Measurements from ENCODE around the gene SMOC2. TPM values are rescaled to one million over a fixed set of nuclear protein-coding genes. Genes with fewer than 3 reads are reported as not detected.

Gene SMOC2
- total and polyA plus RNA-seq, 2 of the 4 experiments (the other 2 are of a cell fraction): not detected

DNA sequence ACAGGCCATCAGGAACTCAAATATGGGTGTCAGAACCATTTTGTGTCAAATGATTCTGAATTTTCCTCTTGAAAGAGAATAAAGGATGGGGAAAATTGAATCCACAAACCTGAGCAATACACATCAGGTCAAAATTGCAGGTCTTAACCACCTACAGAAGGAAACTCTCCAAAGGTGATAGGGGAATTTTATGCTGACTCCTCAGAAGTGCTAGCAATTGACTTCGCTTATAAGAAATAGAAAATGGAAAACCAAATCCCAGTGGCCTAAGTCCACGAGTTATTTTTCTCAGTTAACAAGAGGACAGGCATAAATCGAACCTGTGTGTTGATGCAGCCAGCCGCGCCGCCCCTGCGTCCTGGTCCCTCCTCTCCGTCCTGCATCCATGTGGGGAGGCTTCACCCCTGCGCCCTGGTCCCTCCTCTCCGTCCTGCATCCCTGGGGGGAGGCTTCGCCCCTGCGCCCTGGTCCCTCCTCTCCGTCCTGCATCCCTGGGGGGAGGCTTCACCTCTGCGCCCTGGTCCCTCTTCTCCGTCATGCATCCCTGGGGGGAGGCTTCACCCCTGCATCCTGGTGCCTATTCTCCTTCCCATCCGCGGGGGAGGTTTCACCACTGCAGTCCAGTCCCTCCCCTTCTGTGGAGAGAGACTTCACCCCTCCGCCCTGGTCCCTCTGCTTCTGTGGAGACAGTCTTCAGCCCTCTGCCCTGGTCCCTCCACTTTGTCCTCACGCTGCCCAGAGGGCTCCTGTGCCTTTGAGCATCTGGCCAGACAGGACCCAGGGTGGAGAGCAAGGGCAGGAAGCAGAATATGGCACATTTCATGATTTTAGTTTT lies 230.3 kb downstream of the SMOC2 start:
- dilution Hi-C loops (cut with HindIII; ENCODE audit: low sequenced_read_pairs, unreplicated experiment): no loop called here
- H2AK9ac ChIP-seq (replicated peaks; ENCODE audit: low read depth, low read length, poor library complexity): no peak overlapping the region

More for the DNA sequence above, 230.3 kb downstream of the SMOC2 start:
- no peak overlapping the region for H3K56ac ChIP-seq (ENCODE audit: extremely low read depth, insufficient read depth, low read length)
- no peak overlapping the region for H3K4me3 ChIP-seq (ENCODE audit: insufficient read depth, low read depth, low read length)
- no peaks in the 10 kb centered on the region for H3K9me1 ChIP-seq (ENCODE audit: insufficient read depth, low read length)
- H3K9me3 ChIP-seq (ENCODE audit: control insufficient read depth, insufficient read depth, low read length): peaks cover 31% of the 10 kb centered on the region
- H3K4me1 ChIP-seq (ENCODE audit: control insufficient read depth, insufficient read depth, low read length): no peaks in the 10 kb centered on the region
- H2BK15ac ChIP-seq (ENCODE audit: low read depth, low read length): no peak overlapping the region
- in situ Hi-C loops (cut with MboI; ENCODE audit: low sequenced_read_pairs) (no loop called here), intact Hi-C loops (cut with micrococcal nuclease) (no loop called here)
- no peak overlapping the region for H2AK5ac ChIP-seq (ENCODE audit: low read depth, low read length)
- no peak overlapping the region for H2BK5ac ChIP-seq (ENCODE audit: low read depth, low read length, poor library complexity, severe bottlenecking)
- no peak overlapping the region for H3K9ac ChIP-seq (ENCODE audit: low read depth, low read length)
- no peak overlapping the region for H2BK20ac ChIP-seq (ENCODE audit: low read depth, low read length)
- no peaks in the 10 kb centered on the region for H3K79me1 ChIP-seq (ENCODE audit: low read depth in 1 of 2, low read length in 2 of 2)
- no peak overlapping the region for H2AFZ ChIP-seq (replicated peaks; ENCODE audit: low read length, poor library complexity)
- H3K14ac ChIP-seq (replicated peaks; ENCODE audit: low read depth, low read length): no peak overlapping the region
- WGBS, 2 experiments (ENCODE audit: extremely low coverage in 2 of 2, insufficient read length in 1 of 2): no CpG with 5 or more reads among the region's 19 CpGs
- H4K20me1 ChIP-seq (ENCODE audit: insufficient read depth, low read length): no peaks in the 10 kb centered on the region
- CTCF ChIA-PET: no interaction called here
- no peaks in the 10 kb centered on the region for H3K27me3 ChIP-seq (ENCODE audit: control insufficient read depth, insufficient read depth, low read length)
- H3K4me2 ChIP-seq (ENCODE audit: low read depth, low read length): no peak overlapping the region
- DNase-seq (no peak), ATAC-seq (ENCODE audit: low read depth) (no peak)
- no peak overlapping the region for H4K8ac ChIP-seq (ENCODE audit: low read depth in 2 of 2, low read length in 2 of 2)
- no peaks in the 10 kb centered on the region for H3K36me3 ChIP-seq (ENCODE audit: control insufficient read depth, insufficient read depth, low read length)
- no peak overlapping the region for H3K23ac ChIP-seq (ENCODE audit: low read depth, low read length)
- no peak overlapping the region for H3K27ac ChIP-seq (ENCODE audit: insufficient read depth, low read length)
- no peak overlapping the region for H4K5ac ChIP-seq (ENCODE audit: low read depth, low read length)
- H4K91ac ChIP-seq (ENCODE audit: insufficient read depth, low read depth, low read length): no peak overlapping the region
- POLR2A ChIA-PET (ENCODE audit: unreplicated experiment): no interaction called here
- no peak overlapping the region for H3K18ac ChIP-seq (ENCODE audit: low read depth, low read length)
- no peak overlapping the region for H2BK120ac ChIP-seq (ENCODE audit: low read depth, low read length)
- TF ChIP-seq MAZ (IDR thresholded peaks at IDR 0.05; ENCODE audit: borderline replicate concordance, low read depth, low read length) (no peak), POLR2A (IDR thresholded peaks at IDR 0.05; ENCODE audit: low read depth, low read length) (no peak), RCOR1 (IDR thresholded peaks at IDR 0.05; ENCODE audit: insufficient replicate concordance, low read length) (no peak), NFE2L2 (IDR thresholded peaks at IDR 0.05; ENCODE audit: low read depth, low read length) (no peak), BHLHE40 (IDR thresholded peaks at IDR 0.05; ENCODE audit: low read depth, low read length) (no peak), MAFK (IDR thresholded peaks at IDR 0.05; ENCODE audit: low read depth, low read length) (no peak), SMC3 (IDR thresholded peaks at IDR 0.05; ENCODE audit: low read depth, low read length) (no peak), RAD21 (IDR thresholded peaks at IDR 0.05; ENCODE audit: low read length) (no peak), FOS (IDR thresholded peaks at IDR 0.05; ENCODE audit: low read depth, low read length) (no peak), RFX5 (IDR thresholded peaks at IDR 0.05; ENCODE audit: low read depth, low read length) (no peak), CEBPB (IDR thresholded peaks at IDR 0.05; ENCODE audit: low read depth, low read length) (no peak), MXI1 (IDR thresholded peaks at IDR 0.05; ENCODE audit: borderline replicate concordance, low read depth, low read length) (no peak), CHD1 (IDR thresholded peaks at IDR 0.05; ENCODE audit: low read depth, low read length) (no peak)
- TF ChIP-seq, protein P1, sequence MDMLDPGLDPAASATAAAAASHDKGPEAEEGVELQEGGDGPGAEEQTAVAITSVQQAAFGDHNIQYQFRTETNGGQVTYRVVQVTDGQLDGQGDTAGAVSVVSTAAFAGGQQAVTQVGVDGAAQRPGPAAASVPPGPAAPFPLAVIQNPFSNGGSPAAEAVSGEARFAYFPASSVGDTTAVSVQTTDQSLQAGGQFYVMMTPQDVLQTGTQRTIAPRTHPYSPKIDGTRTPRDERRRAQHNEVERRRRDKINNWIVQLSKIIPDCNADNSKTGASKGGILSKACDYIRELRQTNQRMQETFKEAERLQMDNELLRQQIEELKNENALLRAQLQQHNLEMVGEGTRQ (IDR thresholded peaks at IDR 0.05; ENCODE audit: low read depth, low read length): no peak
- TF ChIP-seq, protein P2, sequence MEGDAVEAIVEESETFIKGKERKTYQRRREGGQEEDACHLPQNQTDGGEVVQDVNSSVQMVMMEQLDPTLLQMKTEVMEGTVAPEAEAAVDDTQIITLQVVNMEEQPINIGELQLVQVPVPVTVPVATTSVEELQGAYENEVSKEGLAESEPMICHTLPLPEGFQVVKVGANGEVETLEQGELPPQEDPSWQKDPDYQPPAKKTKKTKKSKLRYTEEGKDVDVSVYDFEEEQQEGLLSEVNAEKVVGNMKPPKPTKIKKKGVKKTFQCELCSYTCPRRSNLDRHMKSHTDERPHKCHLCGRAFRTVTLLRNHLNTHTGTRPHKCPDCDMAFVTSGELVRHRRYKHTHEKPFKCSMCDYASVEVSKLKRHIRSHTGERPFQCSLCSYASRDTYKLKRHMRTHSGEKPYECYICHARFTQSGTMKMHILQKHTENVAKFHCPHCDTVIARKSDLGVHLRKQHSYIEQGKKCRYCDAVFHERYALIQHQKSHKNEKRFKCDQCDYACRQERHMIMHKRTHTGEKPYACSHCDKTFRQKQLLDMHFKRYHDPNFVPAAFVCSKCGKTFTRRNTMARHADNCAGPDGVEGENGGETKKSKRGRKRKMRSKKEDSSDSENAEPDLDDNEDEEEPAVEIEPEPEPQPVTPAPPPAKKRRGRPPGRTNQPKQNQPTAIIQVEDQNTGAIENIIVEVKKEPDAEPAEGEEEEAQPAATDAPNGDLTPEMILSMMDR (conservative IDR thresholded peaks at IDR 0.05; ENCODE audit: low read depth, low read length): no peak
- TF ChIP-seq, protein P3, sequence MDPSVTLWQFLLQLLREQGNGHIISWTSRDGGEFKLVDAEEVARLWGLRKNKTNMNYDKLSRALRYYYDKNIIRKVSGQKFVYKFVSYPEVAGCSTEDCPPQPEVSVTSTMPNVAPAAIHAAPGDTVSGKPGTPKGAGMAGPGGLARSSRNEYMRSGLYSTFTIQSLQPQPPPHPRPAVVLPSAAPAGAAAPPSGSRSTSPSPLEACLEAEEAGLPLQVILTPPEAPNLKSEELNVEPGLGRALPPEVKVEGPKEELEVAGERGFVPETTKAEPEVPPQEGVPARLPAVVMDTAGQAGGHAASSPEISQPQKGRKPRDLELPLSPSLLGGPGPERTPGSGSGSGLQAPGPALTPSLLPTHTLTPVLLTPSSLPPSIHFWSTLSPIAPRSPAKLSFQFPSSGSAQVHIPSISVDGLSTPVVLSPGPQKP (IDR thresholded peaks at IDR 0.05; ENCODE audit: borderline replicate concordance, low read depth, low read length): no peak
- no peak overlapping the region for H3K4ac ChIP-seq (ENCODE audit: low read depth, low read length)
- BruUV-seq (replicated peaks): no TSS peak

All from IMR-90 (cell line).